HG03097 (cell line): Measurements from ENCODE around the gene IQUB.
"Not testable (repeated sequence)": the region's sequence is repeated elsewhere in the genome, so short reads cannot be mapped to it uniquely, and the experiment has no call there.

Experiments used
- ATAC-seq: cut with Tn5 transposase; IDR thresholded peaks from one replicate; pipeline ENCODE4 v1.9.1; 2021; ENCODE audit not compliant: unreplicated experiment, low FRiP score

The IQUB gene

GRCh38 chr7:123548406-123548805 is 14.0 kb upstream of the IQUB start:
- ATAC-seq = no peak

GRCh38 chr7:123539871-123540270 is 5.5 kb upstream of the IQUB start:
- ATAC-seq = peak; percentile 29

- no peak for ATAC-seq
Measured at GRCh38 chr7:123538897-123539296, 4.5 kb upstream of the IQUB start.

- no peak for ATAC-seq
Measured at GRCh38 chr7:123538189-123538714, 3.9 kb upstream of the IQUB start.

GRCh38 chr7:123537026-123537642 is 2.7 kb upstream of the IQUB start:
- no peak for ATAC-seq

GRCh38 chr7:123535517-123535916 is 1.1 kb upstream of the IQUB start:
- ATAC-seq = no peak

GRCh38 chr7:123533929-123534382 is 439 bp downstream of the IQUB start:
- no peak for ATAC-seq

- ATAC-seq = no peak
Measured at GRCh38 chr7:123533553-123533917, 860 bp downstream of the IQUB start.

- ATAC-seq = not testable (repeated sequence)
Measured at GRCh38 chr7:123532788-123533552, 1.4 kb downstream of the IQUB start.

- not testable (repeated sequence) for ATAC-seq
Measured at GRCh38 chr7:123532343-123532742, 2.1 kb downstream of the IQUB start.

GRCh38 chr7:123530035-123530591 is 4.3 kb downstream of the IQUB start:
- ATAC-seq = not testable (repeated sequence)

- no peak for ATAC-seq
Measured at GRCh38 chr7:123528265-123528664, 6.1 kb downstream of the IQUB start.

GRCh38 chr7:123527712-123528225 is 6.6 kb downstream of the IQUB start:
- ATAC-seq = not testable (repeated sequence)

- ATAC-seq = not testable (repeated sequence)
Measured at GRCh38 chr7:123526533-123526932, 7.9 kb downstream of the IQUB start.

GRCh38 chr7:123522066-123522465 is 12.3 kb downstream of the IQUB start:
- no peak for ATAC-seq

- ATAC-seq = no peak
Measured at GRCh38 chr7:123505221-123505620, 29.2 kb downstream of the IQUB start.

GRCh38 chr7:123502201-123502600 is 32.2 kb downstream of the IQUB start:
- no peak for ATAC-seq

GRCh38 chr7:123500878-123501489 is 33.4 kb downstream of the IQUB start:
- ATAC-seq = no peak

- no peak for ATAC-seq
Measured at GRCh38 chr7:123499211-123499970, 35.0 kb downstream of the IQUB start.

GRCh38 chr7:123498601-123499000 is 35.8 kb downstream of the IQUB start:
- ATAC-seq = no peak
